ENCODE data around the gene OPCML.

OPCML gene

GRCh38 chr11:132367293-132367692 lies 1165.0 kb downstream of the OPCML start:
- no peak for DNase-seq

GRCh38 chr11:132365650-132366049 lies 1166.7 kb downstream of the OPCML start:
- DNase-seq = no peak

All from activated CD4-positive, alpha-beta T cell treated with anti-CD3 and anti-CD28 coated beads for 48 hours (primary cell).